K562 (cell line): ENCODE results near the gene CLCC1. TPM values are rescaled to one million over a fixed set of nuclear protein-coding genes. Genes with fewer than 3 reads are reported as not detected.

Experiments
- RERE ChIP-seq: sonication (generic); formaldehyde crosslinking; IDR thresholded peaks from 2 replicates; pipeline ENCODE4 v1.8.0; 2023; ENCODE audit warnings: missing genetic modification reagents, mild to moderate bottlenecking, borderline replicate concordance
- ZNF518B ChIP-seq: fragments of 250-450 bp; sonication (Bioruptor Pico); IDR thresholded peaks from 2 replicates; pipeline ENCODE4 v1.5.0; 2021; ENCODE audit warnings: mild to moderate bottlenecking, moderate library complexity
- polyA plus RNA-seq, 8 experiments: library from polyadenylated mRNA; depleted of rRNA in 4 of 8; stranded (reverse) in 5 of 8; unstranded in 3 of 8; fragments of >200 nt; fragmentation: Nextera tagmentation in 2 of 8; fragmentation: Illumina TruSeq in 1 of 8; extraction: Ambion mirVana in 2 of 8; extraction: Trizol in 1 of 8; gene quantifications; 2 replicates each; pipeline versions ENCODE4 v1.2.1 to v1.2.3, GENCODE V29; 2011 to 2014; ENCODE audit warnings: inconsistent platforms in 1 of 8, missing spikeins in 1 of 8
- small RNA-seq: library from RNA; depleted of rRNA; stranded (forward); fragments of <200 nt; gene quantifications from one replicate; pipeline ENCODE3, GENCODE V24; 2014
- total RNA-seq, 7 experiments: library from RNA; depleted of rRNA in 6 of 7; stranded (reverse); fragments of >200 nt in 6 of 7; fragmentation: Illumina TruSeq in 2 of 7; extraction: Trizol in 2 of 7; gene quantifications; 2 replicates each; pipeline versions ENCODE4 v1.2.1 to v1.2.3, GENCODE V29; 2011 to 2021; ENCODE audit warnings: low replicate concordance in 1 of 7

CLCC1 gene
- total and polyA plus RNA-seq, 9 of the 15 experiments (the other 6 are each of a cell fraction or from before 2014, with no cell fraction given), result 28.8 to 63.4 (median 40.4) TPM

- TF ChIP-seq RERE, result no peak
- TF ChIP-seq ZNF518B (CRISPR knock-in tag), result no peak
Measured at GRCh38 chr1:108916788-108917187, 46.5 kb downstream of the CLCC1 start (continued).

Small RNA genes lying within 50 kb of the gene (small RNA-seq; reads per million reads assigned to genes)
- not detected for gene BX679664.2

Other genes starting within 250 kb of the CLCC1 start
- gene STXBP3, start 216.8 kb downstream of the CLCC1 start, total RNA-seq (2014; rRNA removed), result 33.1 TPM in 2 replicates
- gene STXBP3, start 216.8 kb downstream of the CLCC1 start, total RNA-seq (2014; rRNA removed; fragmentation: Illumina TruSeq; extraction: Trizol), result 52.1 and 56.7 TPM in 2 replicates
- 45.8 and 52.5 TPM in 2 replicates for gene STXBP3, start 216.8 kb downstream of the CLCC1 start, total RNA-seq (2015; rRNA removed; fragmentation: Illumina TruSeq; extraction: Trizol)
- gene STXBP3, start 216.8 kb downstream of the CLCC1 start, total RNA-seq (2021), result 32.5 and 34.6 TPM in 2 replicates
- 39.4 and 50.2 TPM in 2 replicates for gene STXBP3, start 216.8 kb downstream of the CLCC1 start, polyA plus RNA-seq (2011; rRNA removed)
- 35.0 and 40.0 TPM in 2 replicates for gene STXBP3, start 216.8 kb downstream of the CLCC1 start, polyA plus RNA-seq (2014; fragmentation: Illumina TruSeq; extraction: Trizol)
- gene STXBP3, start 216.8 kb downstream of the CLCC1 start, polyA plus RNA-seq (2014; fragmentation: Nextera tagmentation; extraction: Ambion mirVana), result 10 to 100 TPM; 34.2 to 34.9 TPM
- gene STXBP3, start 216.8 kb downstream of the CLCC1 start, polyA plus RNA-seq (2014; rRNA removed), result 39.2 and 52.3 TPM in 2 replicates
- not detected in 2 replicates for gene AKNAD1, start 106.4 kb downstream of the CLCC1 start, total RNA-seq (2014; rRNA removed)
- not detected in 2 replicates for gene AKNAD1, start 106.4 kb downstream of the CLCC1 start, total RNA-seq (2014; rRNA removed; fragmentation: Illumina TruSeq; extraction: Trizol)
- not detected in 2 replicates for gene AKNAD1, start 106.4 kb downstream of the CLCC1 start, total RNA-seq (2015; rRNA removed; fragmentation: Illumina TruSeq; extraction: Trizol)
- not detected in 2 replicates for gene AKNAD1, start 106.4 kb downstream of the CLCC1 start, total RNA-seq (2021)
- not detected in 2 replicates for gene AKNAD1, start 106.4 kb downstream of the CLCC1 start, polyA plus RNA-seq (2011; rRNA removed)
- gene AKNAD1, start 106.4 kb downstream of the CLCC1 start, polyA plus RNA-seq (2014; fragmentation: Illumina TruSeq; extraction: Trizol), result 0.30 TPM in 1 of 2 replicates, not detected in the other
- under 1 TPM in 1 of 2 experiments, not detected in 1; 0.13 TPM for gene AKNAD1, start 106.4 kb downstream of the CLCC1 start, polyA plus RNA-seq (2014; fragmentation: Nextera tagmentation; extraction: Ambion mirVana)
- gene AKNAD1, start 106.4 kb downstream of the CLCC1 start, polyA plus RNA-seq (2014; rRNA removed), result not detected in 2 replicates
- 27.0 and 29.2 TPM in 2 replicates for gene GPSM2, start 86.5 kb downstream of the CLCC1 start, total RNA-seq (2014; rRNA removed)
- gene GPSM2, start 86.5 kb downstream of the CLCC1 start, total RNA-seq (2014; rRNA removed; fragmentation: Illumina TruSeq; extraction: Trizol), result 39.1 and 41.5 TPM in 2 replicates
- 40.9 and 50.8 TPM in 2 replicates for gene GPSM2, start 86.5 kb downstream of the CLCC1 start, total RNA-seq (2015; rRNA removed; fragmentation: Illumina TruSeq; extraction: Trizol)
- gene GPSM2, start 86.5 kb downstream of the CLCC1 start, total RNA-seq (2021), result 28.9 and 32.1 TPM in 2 replicates
- gene GPSM2, start 86.5 kb downstream of the CLCC1 start, polyA plus RNA-seq (2011; rRNA removed), result 28.1 and 37.8 TPM in 2 replicates
- gene GPSM2, start 86.5 kb downstream of the CLCC1 start, polyA plus RNA-seq (2014; fragmentation: Illumina TruSeq; extraction: Trizol), result 25.2 and 34.4 TPM in 2 replicates
- gene GPSM2, start 86.5 kb downstream of the CLCC1 start, polyA plus RNA-seq (2014; fragmentation: Nextera tagmentation; extraction: Ambion mirVana), result 1 to 10 TPM; 7.8 to 8.4 TPM
- gene GPSM2, start 86.5 kb downstream of the CLCC1 start, polyA plus RNA-seq (2014; rRNA removed), result 26.5 and 28.5 TPM in 2 replicates
- gene WDR47, start 78.6 kb upstream of the CLCC1 start, total RNA-seq (2014; rRNA removed), result 3.5 and 3.8 TPM in 2 replicates
- 6.1 and 6.8 TPM in 2 replicates for gene WDR47, start 78.6 kb upstream of the CLCC1 start, total RNA-seq (2014; rRNA removed; fragmentation: Illumina TruSeq; extraction: Trizol)
- gene WDR47, start 78.6 kb upstream of the CLCC1 start, total RNA-seq (2015; rRNA removed; fragmentation: Illumina TruSeq; extraction: Trizol), result 6.6 and 6.7 TPM in 2 replicates
- 6.1 and 9.6 TPM in 2 replicates for gene WDR47, start 78.6 kb upstream of the CLCC1 start, total RNA-seq (2021)
- 8.8 and 10.1 TPM in 2 replicates for gene WDR47, start 78.6 kb upstream of the CLCC1 start, polyA plus RNA-seq (2011; rRNA removed)
- gene WDR47, start 78.6 kb upstream of the CLCC1 start, polyA plus RNA-seq (2014; fragmentation: Illumina TruSeq; extraction: Trizol), result 4.5 and 4.9 TPM in 2 replicates
- 1 to 10 TPM; 1.3 to 2.0 TPM for gene WDR47, start 78.6 kb upstream of the CLCC1 start, polyA plus RNA-seq (2014; fragmentation: Nextera tagmentation; extraction: Ambion mirVana)
- gene WDR47, start 78.6 kb upstream of the CLCC1 start, polyA plus RNA-seq (2014; rRNA removed), result 3.9 and 4.0 TPM in 2 replicates
- 22.9 and 26.6 TPM in 2 replicates for gene TAF13, start 112.5 kb upstream of the CLCC1 start, total RNA-seq (2014; rRNA removed)
- gene TAF13, start 112.5 kb upstream of the CLCC1 start, total RNA-seq (2014; rRNA removed; fragmentation: Illumina TruSeq; extraction: Trizol), result 77.2 and 85.1 TPM in 2 replicates
- gene TAF13, start 112.5 kb upstream of the CLCC1 start, total RNA-seq (2015; rRNA removed; fragmentation: Illumina TruSeq; extraction: Trizol), result 49.2 and 52.1 TPM in 2 replicates
- 35.3 and 39.4 TPM in 2 replicates for gene TAF13, start 112.5 kb upstream of the CLCC1 start, total RNA-seq (2021)
- gene TAF13, start 112.5 kb upstream of the CLCC1 start, polyA plus RNA-seq (2011; rRNA removed), result 35.9 and 61.5 TPM in 2 replicates
- gene TAF13, start 112.5 kb upstream of the CLCC1 start, polyA plus RNA-seq (2014; fragmentation: Illumina TruSeq; extraction: Trizol), result 46.7 and 57.6 TPM in 2 replicates
- gene TAF13, start 112.5 kb upstream of the CLCC1 start, polyA plus RNA-seq (2014; fragmentation: Nextera tagmentation; extraction: Ambion mirVana), result 10 to 100 TPM; 14.9 to 21.0 TPM
- gene TAF13, start 112.5 kb upstream of the CLCC1 start, polyA plus RNA-seq (2014; rRNA removed), result 38.7 and 39.6 TPM in 2 replicates
- gene TMEM167B, start 127.3 kb upstream of the CLCC1 start, total RNA-seq (2014; rRNA removed), result 17.2 and 25.8 TPM in 2 replicates
- 32.2 and 38.2 TPM in 2 replicates for gene TMEM167B, start 127.3 kb upstream of the CLCC1 start, total RNA-seq (2014; rRNA removed; fragmentation: Illumina TruSeq; extraction: Trizol)
- gene TMEM167B, start 127.3 kb upstream of the CLCC1 start, total RNA-seq (2015; rRNA removed; fragmentation: Illumina TruSeq; extraction: Trizol), result 29.0 and 33.4 TPM in 2 replicates
- 34.1 and 35.6 TPM in 2 replicates for gene TMEM167B, start 127.3 kb upstream of the CLCC1 start, total RNA-seq (2021)
- 26.0 and 26.7 TPM in 2 replicates for gene TMEM167B, start 127.3 kb upstream of the CLCC1 start, polyA plus RNA-seq (2011; rRNA removed)
- 35.2 and 36.4 TPM in 2 replicates for gene TMEM167B, start 127.3 kb upstream of the CLCC1 start, polyA plus RNA-seq (2014; fragmentation: Illumina TruSeq; extraction: Trizol)
- 10 to 100 TPM; 25.0 to 36.3 TPM for gene TMEM167B, start 127.3 kb upstream of the CLCC1 start, polyA plus RNA-seq (2014; fragmentation: Nextera tagmentation; extraction: Ambion mirVana)
- gene TMEM167B, start 127.3 kb upstream of the CLCC1 start, polyA plus RNA-seq (2014; rRNA removed), result 17.2 and 26.5 TPM in 2 replicates
- gene ELAPOR1, start 150.6 kb upstream of the CLCC1 start, total RNA-seq (2014; rRNA removed), result 0.09 TPM in 1 of 2 replicates, not detected in the other
- gene ELAPOR1, start 150.6 kb upstream of the CLCC1 start, total RNA-seq (2014; rRNA removed; fragmentation: Illumina TruSeq; extraction: Trizol), result 0.03 and 0.25 TPM in 2 replicates
- gene ELAPOR1, start 150.6 kb upstream of the CLCC1 start, total RNA-seq (2015; rRNA removed; fragmentation: Illumina TruSeq; extraction: Trizol), result 0.04 and 0.07 TPM in 2 replicates
- gene ELAPOR1, start 150.6 kb upstream of the CLCC1 start, total RNA-seq (2021), result 0.20 and 0.38 TPM in 2 replicates
- 0.11 and 0.14 TPM in 2 replicates for gene ELAPOR1, start 150.6 kb upstream of the CLCC1 start, polyA plus RNA-seq (2011; rRNA removed)
- gene ELAPOR1, start 150.6 kb upstream of the CLCC1 start, polyA plus RNA-seq (2014; fragmentation: Illumina TruSeq; extraction: Trizol), result 0.18 and 0.46 TPM in 2 replicates
- gene ELAPOR1, start 150.6 kb upstream of the CLCC1 start, polyA plus RNA-seq (2014; fragmentation: Nextera tagmentation; extraction: Ambion mirVana), result under 1 TPM; 0.17 to 0.21 TPM
- gene ELAPOR1, start 150.6 kb upstream of the CLCC1 start, polyA plus RNA-seq (2014; rRNA removed), result 0.15 and 1.2 TPM in 2 replicates